ENCODE data around the gene MKRN2. TPM values are rescaled to one million over a fixed set of nuclear protein-coding genes. Genes with fewer than 3 reads are reported as not detected.

Gene MKRN2
- total and polyA plus RNA-seq, 2 of the 8 experiments (the other 6 are each of a cell fraction or from before 2014, with no cell fraction given) = 15.3 to 17.6 TPM

DNA sequence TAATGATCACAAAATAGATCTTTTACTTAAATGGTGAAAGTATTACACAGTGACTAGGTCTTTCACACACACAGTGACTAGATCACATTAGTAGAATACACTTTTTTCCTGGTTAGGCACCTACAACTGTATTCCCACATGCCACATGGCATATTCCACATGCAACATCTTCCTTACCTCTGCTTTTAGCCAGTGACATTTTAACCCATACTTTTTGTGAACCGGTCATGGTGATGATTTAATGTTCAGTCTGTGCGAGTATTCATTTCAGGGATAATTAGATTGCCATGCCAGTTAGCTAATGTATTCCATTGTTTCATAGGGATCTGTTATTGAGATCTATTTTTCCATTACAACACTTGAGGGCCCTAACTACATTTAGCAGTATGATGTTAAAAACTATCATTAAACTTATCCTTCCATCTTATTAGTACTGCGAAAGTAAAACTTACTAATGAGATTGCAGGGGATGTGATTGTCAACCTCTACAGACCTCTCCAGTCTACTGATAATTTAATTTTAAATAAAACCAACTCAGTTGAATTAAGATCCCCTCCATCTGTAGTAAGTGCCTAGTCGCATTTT is 44.3 kb upstream of the MKRN2 start (continued):
- TF ChIP-seq CHD2 (IDR thresholded peaks at IDR 0.05; ENCODE audit: low read length) (no peak), JUN (IDR thresholded peaks at IDR 0.05; ENCODE audit: low read depth, low read length) (no peak), BCL11A (IDR thresholded peaks at IDR 0.05; ENCODE audit: low read depth in 2 of 2, low read length in 2 of 2) (no peak), RFX5 (IDR thresholded peaks at IDR 0.05; ENCODE audit: borderline replicate concordance, low read depth, low read length) (no peak), JUND (IDR thresholded peaks at IDR 0.05; ENCODE audit: low read length) (no peak)
